Cardiac septum (tissue), 1 donor: ENCODE results near the gene ASB7. TPM values are rescaled to one million over a fixed set of nuclear protein-coding genes. Genes with fewer than 3 reads are reported as not detected.
A peak's percentile ranks its signal among the peaks of the same experiment; 100 is the strongest.
"Not testable (repeated sequence)": the region's sequence is repeated elsewhere in the genome, so short reads cannot be mapped to it uniquely, and the experiment has no call there.

Source experiments
- DNase-seq: peaks from one replicate; pipeline ENCODE4 v3.0.0-alpha.2; 2020; ENCODE audit warnings: low spot score
- intact Hi-C: fragments of 100-400 bp; cut with DNase I; formaldehyde crosslinking; loops from one replicate; pipeline ENCODE4 v1.14.0; 2022
- long read RNA-seq: library from polyadenylated mRNA; unstranded; transcript quantifications from one replicate; pipeline ENCODE4 v2.0.0, GENCODE V29; 2021
- total RNA-seq: library from RNA; stranded (reverse); fragmentation: NEBNext Ultra II Directional; extraction: Animal tissue kit (Norgen Biotek cat#: 25700); gene quantifications from one replicate; pipeline ENCODE4 v1.2.1, GENCODE V29; 2021
- donor health status: DM: no; HTN: no; CAD: no.

ASB7 gene, protein sequence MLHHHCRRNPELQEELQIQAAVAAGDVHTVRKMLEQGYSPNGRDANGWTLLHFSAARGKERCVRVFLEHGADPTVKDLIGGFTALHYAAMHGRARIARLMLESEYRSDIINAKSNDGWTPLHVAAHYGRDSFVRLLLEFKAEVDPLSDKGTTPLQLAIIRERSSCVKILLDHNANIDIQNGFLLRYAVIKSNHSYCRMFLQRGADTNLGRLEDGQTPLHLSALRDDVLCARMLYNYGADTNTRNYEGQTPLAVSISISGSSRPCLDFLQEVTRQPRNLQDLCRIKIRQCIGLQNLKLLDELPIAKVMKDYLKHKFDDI
- total RNA-seq, result 6.8 TPM
- long read RNA-seq, partial matches to known transcripts, result 1 of 3 reads
- long read RNA-seq, other reads (novel, unspliced or antisense), result 0 of 3 reads

DNA sequence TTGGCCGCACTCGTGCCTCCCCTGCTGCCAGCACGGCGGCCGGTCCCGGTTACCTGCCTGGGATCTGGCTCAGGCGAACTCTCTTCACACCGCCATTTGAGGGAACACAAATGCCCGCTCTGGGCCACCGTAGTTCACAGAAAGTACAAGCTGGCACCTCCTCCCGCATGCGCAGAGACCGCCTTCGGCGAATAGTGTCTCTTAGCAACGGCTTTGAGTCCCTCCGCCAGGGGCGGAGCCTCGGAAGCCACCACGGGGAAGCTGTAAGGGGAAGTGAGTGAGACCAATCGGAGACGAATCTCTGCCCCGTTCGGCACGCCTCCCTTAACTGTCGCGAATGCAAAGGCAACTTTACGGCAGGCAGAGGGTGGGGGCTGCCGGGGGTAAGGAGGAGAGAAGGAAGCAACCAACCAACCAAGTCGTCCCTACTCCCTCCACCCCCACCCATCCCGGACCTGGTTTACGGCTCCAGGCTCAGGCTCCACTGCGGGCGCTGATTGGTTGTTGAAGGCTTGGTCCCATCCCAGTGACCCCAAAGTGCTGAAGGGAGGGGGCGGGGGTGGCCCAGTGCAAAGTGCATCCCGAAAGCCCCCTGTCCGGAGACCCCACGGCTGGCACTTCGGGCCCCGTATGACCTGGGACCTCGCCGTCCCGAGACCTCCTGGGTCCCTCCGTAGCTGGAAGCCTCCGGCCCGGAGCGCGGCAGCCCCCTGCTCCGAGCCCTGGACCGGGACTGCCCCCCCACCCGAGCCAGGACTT is at the start of gene ASB7, which contains the start of gene LINS1:
ASB7 (plus strand) TSS at position 526 of the 759 bp plus-strand sequence. CDS start 9,628 bp downstream, outside the sequence.
LINS1 (minus strand) TSS at position 121 of the 759 bp plus-strand sequence. CDS start 21,342 bp downstream, outside the sequence.
- intact Hi-C loops, result loop anchor here (10.0 kb wide), 1 partner anchor 673 kb away; the partner anchor contains the start of gene SELENOS
- DNase-seq, result peak; percentile 100

DNA sequence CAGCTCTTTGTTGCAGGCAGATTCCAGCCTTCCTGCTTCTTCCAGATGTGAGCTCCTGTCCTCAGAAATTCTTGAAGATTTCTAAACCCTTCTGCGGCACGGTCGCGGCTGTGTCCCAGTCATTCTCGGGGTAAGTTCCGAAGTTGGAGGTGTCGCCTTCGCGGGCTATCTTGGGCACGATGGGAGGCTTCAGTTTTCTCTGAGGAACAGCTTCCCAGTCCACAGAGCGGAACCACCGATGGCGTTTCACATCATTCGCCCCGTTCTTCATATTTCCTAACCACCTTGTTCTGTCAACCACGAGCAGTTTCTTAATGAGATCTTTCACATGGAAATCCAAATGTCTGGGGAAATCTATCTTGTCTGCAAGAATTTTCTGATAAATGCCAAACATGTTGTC is 48.9 kb upstream of the ASB7 start:
- intact Hi-C loops, result no loop called here
- no peak for DNase-seq

- intact Hi-C loops, result no loop called here
- no peak for DNase-seq
These were observed 43.6 kb upstream of the ASB7 start for GRCh38 chr15:100558771-100559254.

DNA sequence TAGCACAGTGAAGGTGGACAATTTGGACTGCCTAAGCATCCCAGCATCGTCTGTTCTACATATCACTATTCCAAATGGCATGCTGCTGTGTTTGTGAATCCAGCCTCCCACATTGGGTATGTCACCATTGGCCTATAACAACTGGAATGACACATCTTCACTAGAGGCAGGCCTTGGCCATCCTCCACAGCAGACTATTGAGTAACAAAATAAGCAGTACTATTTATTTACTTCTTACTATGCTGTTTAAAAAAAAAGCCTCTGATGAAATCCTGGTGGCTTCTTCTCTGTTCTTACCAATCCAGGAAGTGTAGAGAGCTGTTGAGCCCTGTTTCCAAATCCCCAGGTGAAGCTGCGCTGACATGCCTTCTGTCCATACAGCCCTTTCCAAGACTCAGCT is 43.1 kb upstream of the ASB7 start:
- no peak for DNase-seq
- intact Hi-C loops, result no loop called here

- intact Hi-C loops, result no loop called here
- DNase-seq, result no peak
These were observed 42.1 kb upstream of the ASB7 start for GRCh38 chr15:100560323-100560722.

- no peak for DNase-seq
- intact Hi-C loops, result loop anchor here (5.0 kb wide), 1 partner anchor 213 kb away; no protein-coding TSS in a partner anchor
These were observed 36.8 kb upstream of the ASB7 start for GRCh38 chr15:100565591-100565990.

GRCh38 chr15:100566850-100567628 is 35.4 kb upstream of the ASB7 start:
- intact Hi-C loops, result loop anchor here (5.0 kb wide), 1 partner anchor 215 kb away; no protein-coding TSS in a partner anchor
- DNase-seq, result no peak

- no peak for DNase-seq
- intact Hi-C loops, result loop anchor here (5.0 kb wide), 1 partner anchor 217 kb away; no protein-coding TSS in a partner anchor
These were observed 33.0 kb upstream of the ASB7 start for GRCh38 chr15:100569391-100569790.

GRCh38 chr15:100570275-100570674 is 32.1 kb upstream of the ASB7 start:
- intact Hi-C loops, result no loop called here
- no peak for DNase-seq

DNA sequence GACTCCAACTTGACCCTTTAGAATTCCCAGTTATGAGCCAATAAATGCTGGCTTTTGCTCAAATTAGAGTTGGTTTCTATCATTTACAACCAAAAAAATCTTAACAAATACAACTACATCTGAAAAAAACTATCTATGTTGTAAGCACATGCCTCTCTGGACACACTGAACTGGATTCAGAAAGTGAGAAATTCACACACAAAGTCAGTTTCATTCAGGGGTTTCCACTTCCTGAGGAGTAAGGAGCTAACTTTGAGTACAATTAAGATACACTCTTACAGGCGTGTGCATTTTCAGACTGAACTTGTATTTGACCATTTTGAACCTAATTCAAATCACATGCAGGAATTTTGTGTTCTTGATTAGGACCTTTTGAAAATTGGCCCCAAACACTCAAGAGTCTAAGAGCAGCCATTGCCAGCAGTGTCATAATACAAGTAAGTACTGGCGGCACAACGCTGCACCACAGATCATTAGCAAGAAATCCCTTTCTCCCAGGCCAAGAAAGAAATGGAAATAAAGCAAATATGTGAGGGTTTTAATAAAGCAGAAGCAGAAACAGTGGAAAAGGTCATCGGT is 31.6 kb upstream of the ASB7 start:
- DNase-seq, result no peak
- intact Hi-C loops, result no loop called here

DNA sequence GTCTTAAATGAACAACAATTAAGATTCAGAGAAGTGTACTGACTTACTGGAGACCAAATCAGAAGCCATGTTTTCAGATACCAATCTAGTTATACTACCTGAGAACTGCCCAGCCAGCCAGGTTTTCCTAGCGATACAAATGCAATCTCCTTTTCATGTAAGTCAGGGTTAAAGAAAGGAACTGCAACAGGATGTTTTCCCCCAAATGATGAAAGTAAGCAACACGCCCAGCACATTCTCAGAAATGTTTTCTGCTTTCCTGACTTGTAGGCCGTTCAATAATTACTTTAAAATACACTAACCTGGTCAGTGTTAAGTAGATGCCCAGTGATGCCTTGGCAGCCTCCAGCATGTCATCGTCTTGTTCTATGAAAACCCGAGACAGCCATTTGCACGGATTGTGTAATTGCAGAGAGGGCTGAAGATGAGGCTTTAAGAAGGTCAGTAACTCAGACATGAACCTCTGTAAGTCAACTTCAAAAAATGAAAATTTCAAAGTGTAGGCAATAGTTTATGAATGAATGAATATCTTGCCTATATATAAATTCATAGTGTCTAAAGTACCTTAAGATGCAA is 30.7 kb upstream of the ASB7 start:
- intact Hi-C loops, result no loop called here
- no peak for DNase-seq

GRCh38 chr15:100572362-100572983 is 29.9 kb upstream of the ASB7 start:
- no peak for DNase-seq
- intact Hi-C loops, result no loop called here

DNA sequence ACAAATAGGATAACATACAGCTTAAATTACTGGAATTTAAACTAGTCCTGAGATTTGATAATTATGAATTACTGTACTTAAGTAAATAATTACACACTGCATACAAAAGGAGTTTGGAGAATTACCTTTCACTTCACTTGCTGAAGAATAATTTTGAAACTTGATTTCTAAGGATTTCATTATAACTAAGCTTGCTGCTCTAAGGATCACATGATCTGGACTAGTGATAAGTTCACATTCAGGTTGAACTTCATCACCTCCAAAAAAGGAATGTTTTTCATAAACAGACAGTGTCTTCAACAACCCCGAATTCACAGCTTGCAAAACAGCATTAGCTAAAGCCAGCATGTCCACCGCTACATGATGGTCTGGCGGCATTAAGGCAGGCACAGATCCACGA is 28.9 kb upstream of the ASB7 start:
- intact Hi-C loops, result no loop called here
- DNase-seq, result no peak

DNA sequence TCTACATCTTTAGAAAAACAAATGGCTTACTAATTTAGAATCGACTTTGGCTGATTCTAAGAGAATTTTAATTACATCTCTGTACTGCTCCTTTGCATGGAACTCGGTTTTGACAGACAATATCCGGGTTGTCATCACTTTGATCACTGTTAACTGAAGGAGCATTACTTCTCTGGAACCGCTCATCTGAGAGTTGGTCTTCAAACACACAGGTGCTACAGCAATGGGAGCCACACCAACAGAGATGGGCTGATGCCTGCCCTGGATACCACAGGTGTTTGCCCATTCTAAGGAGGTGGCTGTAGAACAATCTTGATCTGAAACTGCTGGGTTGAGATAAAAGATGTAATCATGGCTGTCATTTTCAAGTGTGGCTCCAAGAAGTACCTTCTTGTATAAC is 22.0 kb upstream of the ASB7 start:
- intact Hi-C loops, result no loop called here
- no peak for DNase-seq

- DNase-seq, result no peak
- intact Hi-C loops, result no loop called here
These were observed 13.6 kb upstream of the ASB7 start for GRCh38 chr15:100588638-100589242.

DNA sequence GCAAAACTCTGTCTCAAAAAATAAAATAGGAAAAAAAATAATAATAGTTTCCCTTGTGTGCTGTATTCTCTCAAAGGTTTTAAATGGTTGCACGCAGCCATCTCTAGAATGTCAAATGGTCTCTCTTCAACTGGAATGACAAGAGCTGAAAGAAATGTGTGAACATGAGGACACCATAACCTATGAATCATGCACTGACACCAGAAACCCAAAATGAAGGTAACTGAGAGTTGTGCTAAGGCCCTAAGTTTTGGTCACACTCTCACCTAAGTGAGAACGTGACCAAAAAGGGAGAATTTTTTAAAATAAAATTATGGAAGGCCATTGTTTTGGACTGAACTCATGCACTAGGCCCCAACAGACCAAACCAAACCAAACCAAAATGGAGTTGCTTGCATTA is 11.2 kb upstream of the ASB7 start:
- DNase-seq, intact Hi-C loops: not testable (repeated sequence)

DNA sequence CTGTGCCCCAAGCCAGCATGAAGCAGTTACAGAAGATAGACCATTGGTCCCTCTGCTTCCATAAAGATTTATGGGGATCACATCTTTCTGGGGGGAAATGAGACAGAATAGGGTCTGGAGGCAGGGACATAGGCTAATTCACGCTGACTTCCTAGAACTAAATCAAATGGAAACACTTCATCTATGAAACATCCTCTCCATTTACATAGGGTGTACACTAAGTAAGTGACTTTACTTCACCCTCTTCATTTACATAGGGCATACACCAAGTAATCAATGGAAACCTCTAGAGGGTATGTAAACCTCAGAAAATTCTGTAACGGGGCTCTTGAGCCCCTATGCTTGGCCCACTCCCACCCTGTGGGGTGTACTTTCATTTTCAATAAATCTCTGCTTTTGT is 10.6 kb upstream of the ASB7 start:
- DNase-seq, result no peak
- intact Hi-C loops, result no loop called here

DNA sequence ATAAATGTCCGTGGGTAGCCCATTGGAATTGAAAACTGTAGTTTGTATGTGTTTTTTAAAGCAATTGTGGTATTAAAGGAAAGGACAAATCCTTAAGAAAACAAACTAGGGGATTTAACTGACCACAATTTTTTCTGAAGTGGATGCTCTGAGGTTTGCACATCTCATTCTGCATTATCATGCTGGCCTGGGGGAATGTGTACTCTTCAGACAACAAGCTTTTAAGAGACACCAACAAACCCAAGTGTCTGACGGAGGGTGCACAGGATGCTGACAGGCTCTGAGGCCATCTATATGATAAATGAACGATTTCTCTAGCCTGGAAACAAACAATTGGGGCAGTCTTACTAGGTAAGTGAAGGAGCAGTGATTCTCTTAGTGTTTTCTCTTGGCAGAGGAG is 9.5 kb upstream of the ASB7 start:
- intact Hi-C loops, result no loop called here
- no peak for DNase-seq
